ENCODE measurements around the gene NLRC5. TPM values are rescaled to one million over a fixed set of nuclear protein-coding genes. Genes with fewer than 3 reads are reported as not detected.
A peak's percentile ranks its signal among the peaks of the same experiment; 100 is the strongest.

The NLRC5 gene
- total RNA-seq, 1 experiment from 2014 or later = 2.4 TPM

- H4K5ac ChIP-seq (ENCODE audit: insufficient read length, low read depth, low read length) = no peak overlapping the region
- H3K4me1 Mint-ChIP-seq = peaks cover 30 to 48% of the 10 kb centered on the region in 2 experiments
These were observed 113.8 kb downstream of the NLRC5 start for GRCh38 chr16:57102888-57103851.

More at GRCh38 chr16:57102888-57103851, 113.8 kb downstream of the NLRC5 start:
- no peak overlapping the region for H3K18ac ChIP-seq (ENCODE audit: insufficient read length, low read depth, low read length)
- no peak overlapping the region for H2BK120ac ChIP-seq (ENCODE audit: low read depth, low read length, poor library complexity, severe bottlenecking)
- TF ChIP-seq CTCF (conservative IDR thresholded peaks at IDR 0.05) = no peak
- no peaks in the 10 kb centered on the region for H4K20me1 ChIP-seq (ENCODE audit: control insufficient read depth, insufficient read depth, insufficient read length)
- H3K27me3 Mint-ChIP-seq (ENCODE audit: low read depth) = peaks cover 2% of the 10 kb centered on the region; the same call in 1 of the 2 replicates
- H3K27me3 ChIP-seq (ENCODE audit: insufficient read depth, low read length) = no peaks in the 10 kb centered on the region
- H3K27ac ChIP-seq (ENCODE audit: insufficient read length, low read depth, low read length) = no peak overlapping the region
- no peak overlapping the region for H3K23ac ChIP-seq (ENCODE audit: insufficient read length, low read depth, low read length)
- peak overlapping the region in 2 of 3 experiments; percentile 36 to 91; a peak in 2 of 7 replicates for H3K27ac Mint-ChIP-seq
- no peak overlapping the region for H4K91ac ChIP-seq (ENCODE audit: insufficient read length, low read depth, low read length)
- no peak overlapping the region for H3K14ac ChIP-seq (ENCODE audit: insufficient read depth, low read length)
- WGBS (ENCODE audit: extremely low coverage, insufficient read length, low lambda C conversion rate) = 100% methylated on average over 1 of the region's 16 CpGs
- H2AFZ ChIP-seq (ENCODE audit: low read length) = no peak overlapping the region
- no peak overlapping the region for H3T11ph ChIP-seq (ENCODE audit: low read length)
- H3K79me2 ChIP-seq (ENCODE audit: insufficient read depth, low read length) = no peaks in the 10 kb centered on the region
- H3K79me1 ChIP-seq (ENCODE audit: insufficient read depth, low read depth, low read length, poor library complexity, severe bottlenecking) = no peaks in the 10 kb centered on the region
- no peaks in the 10 kb centered on the region; the same call in none of the 2 replicates for H3K4me1 ChIP-seq (ENCODE audit: insufficient read depth, low read length)
- no peak overlapping the region for H2BK20ac ChIP-seq (ENCODE audit: low read depth, low read length, poor library complexity, severe bottlenecking)
- no peak overlapping the region for H3K4ac ChIP-seq (ENCODE audit: low read depth, low read length)
- no peak overlapping the region for H2AK5ac ChIP-seq (ENCODE audit: insufficient read length, low read length)
- H3K23me2 ChIP-seq (ENCODE audit: insufficient read length, low read depth, low read length, poor library complexity, severe bottlenecking) = no peaks in the 10 kb centered on the region
- no peak overlapping the region for H2BK12ac ChIP-seq (ENCODE audit: insufficient read length, low read depth, low read length)
- no peak overlapping the region for H3K4me3 Mint-ChIP-seq
- peak; percentile 45 for DNase-seq
- H3K56ac ChIP-seq (ENCODE audit: insufficient read length, low read depth, low read length) = no peak overlapping the region
- H3K36me3 Mint-ChIP-seq (ENCODE audit: insufficient read depth in 1 of 3, low read depth in 3 of 3) = no peaks in the 10 kb centered on the region
- H3K9me3 Mint-ChIP-seq = no peaks in the 10 kb centered on the region; a peak in 1 of 5 replicates
- H4K8ac ChIP-seq (replicated peaks; ENCODE audit: insufficient read length, low read depth, low read length) = no peak overlapping the region
- no peak overlapping the region for H2BK5ac ChIP-seq (ENCODE audit: insufficient read length, low read length)
- H3K4me2 ChIP-seq (ENCODE audit: insufficient read depth, insufficient read length, low read length) = no peak overlapping the region
- H3K9me3 ChIP-seq (ENCODE audit: control insufficient read depth, low read depth, low read length) = no peaks in the 10 kb centered on the region
- H3K9ac ChIP-seq (ENCODE audit: extremely low read depth, insufficient read length, low read length) = no peak overlapping the region
- H2BK15ac ChIP-seq (ENCODE audit: low read depth, low read length) = no peak overlapping the region

Measured in H9 (cell line).